Gastroesophageal sphincter (tissue), 3 donors: Measurements from ENCODE around the gene COLQ.

Experiments used
- EP300 ChIP-seq: sonication (generic); formaldehyde crosslinking; IDR thresholded peaks from one replicate; pipeline ENCODE4 v1.6.1; 2017; ENCODE audit warnings: antibody characterized with exemption, mild to moderate bottlenecking
- POLR2A ChIP-seq, 2 donors: fragments of 450-650 bp; IDR thresholded peaks; one replicate each; pipeline ENCODE4 v1.6.1; 2017; ENCODE audit warnings: antibody characterized with exemption in 2 of 2, mild to moderate bottlenecking in 2 of 2, moderate library complexity in 1 of 2
- POLR2AphosphoS5 ChIP-seq: sonication (generic); formaldehyde crosslinking; IDR thresholded peaks from one replicate; pipeline ENCODE4 v1.6.1; 2017; ENCODE audit warnings: antibody characterized with exemption
- TF ChIP-seq, protein P1 (sequence below), 4 experiments: fragments of 200-600 bp in 2 of 4; fragments of 450-650 bp in 2 of 4; sonication (generic) in 1 of 4; IDR thresholded peaks; one replicate each; pipeline ENCODE4 v1.5.1; 2017 to 2019; ENCODE audit warnings: antibody characterized with exemption in 4 of 4, mild to moderate bottlenecking in 2 of 4, moderate library complexity in 2 of 4

DNA sequence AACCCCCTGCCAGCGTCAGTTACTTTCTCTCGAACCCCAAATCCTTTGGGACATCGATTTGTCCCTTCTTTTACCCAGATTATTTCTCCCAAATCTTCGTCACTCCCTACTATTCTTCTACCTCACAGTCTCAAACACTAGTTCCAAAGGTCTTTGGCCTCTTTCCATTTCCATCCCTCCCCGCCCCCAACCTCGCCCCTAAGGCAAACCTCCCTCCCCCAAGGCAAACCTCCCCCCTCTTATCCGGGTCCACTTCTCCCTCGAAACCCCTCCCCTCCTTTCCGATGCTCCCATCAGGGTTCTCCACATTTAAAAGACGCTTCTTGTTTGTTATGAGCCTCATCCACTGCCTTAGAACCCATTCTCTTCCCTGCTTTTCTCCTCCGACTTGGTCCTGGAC is 93.5 kb downstream of the COLQ start:
- TF ChIP-seq, protein P1, sequence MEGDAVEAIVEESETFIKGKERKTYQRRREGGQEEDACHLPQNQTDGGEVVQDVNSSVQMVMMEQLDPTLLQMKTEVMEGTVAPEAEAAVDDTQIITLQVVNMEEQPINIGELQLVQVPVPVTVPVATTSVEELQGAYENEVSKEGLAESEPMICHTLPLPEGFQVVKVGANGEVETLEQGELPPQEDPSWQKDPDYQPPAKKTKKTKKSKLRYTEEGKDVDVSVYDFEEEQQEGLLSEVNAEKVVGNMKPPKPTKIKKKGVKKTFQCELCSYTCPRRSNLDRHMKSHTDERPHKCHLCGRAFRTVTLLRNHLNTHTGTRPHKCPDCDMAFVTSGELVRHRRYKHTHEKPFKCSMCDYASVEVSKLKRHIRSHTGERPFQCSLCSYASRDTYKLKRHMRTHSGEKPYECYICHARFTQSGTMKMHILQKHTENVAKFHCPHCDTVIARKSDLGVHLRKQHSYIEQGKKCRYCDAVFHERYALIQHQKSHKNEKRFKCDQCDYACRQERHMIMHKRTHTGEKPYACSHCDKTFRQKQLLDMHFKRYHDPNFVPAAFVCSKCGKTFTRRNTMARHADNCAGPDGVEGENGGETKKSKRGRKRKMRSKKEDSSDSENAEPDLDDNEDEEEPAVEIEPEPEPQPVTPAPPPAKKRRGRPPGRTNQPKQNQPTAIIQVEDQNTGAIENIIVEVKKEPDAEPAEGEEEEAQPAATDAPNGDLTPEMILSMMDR (IDR thresholded peaks at IDR 0.05) = no peak
- TF ChIP-seq POLR2AphosphoS5 = no peak
- TF ChIP-seq EP300 = no peak
- TF ChIP-seq POLR2A (IDR thresholded peaks at IDR 0.05) = no peak
